Mucosa of descending colon (tissue), 3 donors: ENCODE results near the gene MLC1. TPM values are rescaled to one million over a fixed set of nuclear protein-coding genes. Genes with fewer than 3 reads are reported as not detected.

ENCODE experiments used
- ATAC-seq: fragments of 200-7000 bp; cut with Tn5 transposase; one replicate; pipeline ENCODE4 v1.9.1; 2020; ENCODE audit warnings: mild to moderate bottlenecking, moderate library complexity
- DNase-seq, 3 donors: peaks; one replicate each; pipeline ENCODE4 v3.0.0-alpha.2; 2020
- H3K36me3 ChIP-seq: fragments of 200-600 bp; one replicate; pipeline ENCODE4 v1.8.0; 2021; ENCODE audit warnings: low read depth, mild to moderate bottlenecking
- H3K4me1 ChIP-seq: fragments of 200-600 bp; one replicate; pipeline ENCODE4 v1.8.0; 2021; ENCODE audit warnings: low read depth, mild to moderate bottlenecking
- H3K4me3 ChIP-seq: fragments of 200-600 bp; one replicate; pipeline ENCODE4 v1.8.0; 2021; ENCODE audit warnings: mild to moderate bottlenecking
- H3K9me3 ChIP-seq: fragments of 200-600 bp; one replicate; pipeline ENCODE4 v1.8.0; 2021; ENCODE audit warnings: mild to moderate bottlenecking
- intact Hi-C, 2 donors: fragments of 100-400 bp; cut with DNase I in 1 of 2; cut with micrococcal nuclease in 1 of 2; formaldehyde crosslinking; loops; one replicate each; pipeline versions ENCODE4 v1.11.0 to v1.11.1; 2022; cut with DNase I, micrococcal nuclease
- total RNA-seq, 3 donors: library from RNA; stranded (reverse); fragmentation: NEBNext Ultra II Directional in 2 of 3; extraction: Animal tissue kit (Norgen Biotek cat#: 25700) in 2 of 3; gene quantifications; one replicate each; pipeline versions ENCODE4 v1.2.1 to v1.2.4, GENCODE V29; 2021 to 2023
- TF ChIP-seq, protein P1 (sequence below): fragments of 200-600 bp; IDR thresholded peaks from one replicate; pipeline ENCODE4 v1.8.0; 2022; ENCODE audit warnings: antibody characterized with exemption, mild to moderate bottlenecking
- donor health status: DM: no; HTN: no; CAD: no; lungs with moderate emphysema.
- donor health status: DM: no; HTN: no; CAD: no.
- donor health status: DM: no; HTN: yes; CAD: no.

The MLC1 gene
- total RNA-seq, 3 donors from 2014 or later: 0.16 TPM; not detected in 2

DNA sequence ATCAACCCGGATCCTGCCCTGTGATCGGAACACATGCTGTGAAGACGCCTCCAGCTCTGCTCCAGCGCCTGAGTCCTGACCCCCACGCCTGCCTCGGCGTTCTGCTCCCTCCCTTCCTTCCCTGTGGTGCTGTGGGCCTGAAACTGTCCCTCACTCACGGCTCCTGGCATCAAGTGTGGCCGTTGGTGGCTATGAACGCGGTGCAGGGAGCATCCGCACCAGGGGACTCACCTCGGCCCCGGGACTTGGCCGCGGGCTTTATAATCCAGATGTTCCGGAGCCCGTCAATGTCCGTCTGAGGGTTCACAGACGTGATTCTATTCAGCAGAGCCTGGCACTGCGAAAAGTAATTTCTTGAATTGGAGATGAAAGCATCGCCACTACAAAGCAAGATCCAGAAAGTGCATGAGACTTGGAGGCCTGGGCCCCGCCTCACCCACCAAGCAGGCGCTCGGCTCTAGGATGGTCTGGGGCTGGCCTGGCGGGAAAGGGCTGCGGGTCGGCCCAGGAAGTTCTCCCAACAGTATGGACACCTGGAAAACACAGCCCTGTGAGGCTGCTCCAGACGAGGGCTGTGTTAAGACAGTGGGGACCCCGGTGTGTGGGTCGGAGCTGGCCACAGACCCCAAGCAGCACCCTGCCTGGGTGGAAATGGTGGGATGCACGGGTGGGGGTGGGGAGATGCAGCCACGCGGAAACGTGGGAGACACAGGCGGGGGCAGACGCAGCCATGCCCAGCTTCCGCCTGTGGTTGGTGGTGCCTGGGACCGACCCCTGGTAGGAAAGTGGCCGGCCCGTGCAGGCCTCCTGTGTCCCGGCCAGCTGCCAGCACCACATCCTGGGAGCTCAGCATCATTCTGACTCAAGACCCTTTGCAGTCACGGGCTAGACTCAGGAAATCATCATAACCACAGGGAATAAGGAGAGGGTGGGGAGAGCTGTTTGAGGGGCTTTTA is 50.8 kb downstream of the MLC1 start:
- intact Hi-C loops: loop anchor here in 1 of 2 donors (5.0 to 10.0 kb wide), 2 partner anchors 107 to 270 kb away; no protein-coding TSS in a partner anchor
- Histone ChIP-seq H3K36me3 (no peaks in the 10 kb centered on the region), H3K4me3 (no peak overlapping the region), H3K4me1 (no peaks in the 10 kb centered on the region), H3K9me3 (no peaks in the 10 kb centered on the region)
- DNase-seq (no peak), ATAC-seq (no peak)
- TF ChIP-seq, protein P1, sequence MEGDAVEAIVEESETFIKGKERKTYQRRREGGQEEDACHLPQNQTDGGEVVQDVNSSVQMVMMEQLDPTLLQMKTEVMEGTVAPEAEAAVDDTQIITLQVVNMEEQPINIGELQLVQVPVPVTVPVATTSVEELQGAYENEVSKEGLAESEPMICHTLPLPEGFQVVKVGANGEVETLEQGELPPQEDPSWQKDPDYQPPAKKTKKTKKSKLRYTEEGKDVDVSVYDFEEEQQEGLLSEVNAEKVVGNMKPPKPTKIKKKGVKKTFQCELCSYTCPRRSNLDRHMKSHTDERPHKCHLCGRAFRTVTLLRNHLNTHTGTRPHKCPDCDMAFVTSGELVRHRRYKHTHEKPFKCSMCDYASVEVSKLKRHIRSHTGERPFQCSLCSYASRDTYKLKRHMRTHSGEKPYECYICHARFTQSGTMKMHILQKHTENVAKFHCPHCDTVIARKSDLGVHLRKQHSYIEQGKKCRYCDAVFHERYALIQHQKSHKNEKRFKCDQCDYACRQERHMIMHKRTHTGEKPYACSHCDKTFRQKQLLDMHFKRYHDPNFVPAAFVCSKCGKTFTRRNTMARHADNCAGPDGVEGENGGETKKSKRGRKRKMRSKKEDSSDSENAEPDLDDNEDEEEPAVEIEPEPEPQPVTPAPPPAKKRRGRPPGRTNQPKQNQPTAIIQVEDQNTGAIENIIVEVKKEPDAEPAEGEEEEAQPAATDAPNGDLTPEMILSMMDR: no peak

DNA sequence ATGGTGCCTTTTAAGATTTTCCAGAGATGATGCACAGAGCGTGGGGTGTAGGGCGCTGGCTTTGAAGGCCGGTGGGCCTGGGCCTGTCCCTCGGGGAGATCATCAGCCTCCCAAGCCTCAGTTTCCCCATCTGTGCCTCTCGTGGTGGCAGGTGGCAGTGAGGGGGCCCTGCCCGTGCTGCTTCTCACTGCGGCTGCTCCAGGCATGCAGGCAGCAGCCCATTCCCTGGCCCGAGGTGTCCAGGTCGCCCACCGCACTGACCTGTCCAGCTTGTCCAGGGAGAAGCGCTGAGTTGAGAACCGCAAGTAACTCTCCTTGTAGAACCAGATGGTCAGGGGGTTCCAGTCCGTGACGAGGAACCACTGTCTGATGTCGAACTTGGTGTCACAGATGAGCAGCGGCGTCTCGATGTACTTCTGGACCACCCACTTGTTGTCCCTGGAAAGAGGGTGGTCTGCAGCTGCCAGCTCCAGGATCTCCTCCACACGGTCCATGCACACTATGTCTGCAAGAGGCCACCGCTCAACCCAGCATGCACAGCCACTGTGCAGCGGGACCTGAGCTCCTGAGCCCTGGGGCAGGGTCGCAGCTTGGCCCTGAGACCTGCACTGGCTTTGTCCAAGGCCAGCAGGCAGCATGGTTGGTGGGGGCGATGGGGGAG is 52.2 kb downstream of the MLC1 start:
- Histone ChIP-seq H3K4me3 (no peak overlapping the region), H3K36me3 (no peaks in the 10 kb centered on the region), H3K4me1 (no peaks in the 10 kb centered on the region), H3K9me3 (no peaks in the 10 kb centered on the region)
- TF ChIP-seq, protein P1: no peak
- intact Hi-C loops: loop anchor here in 1 of 2 donors (5.0 to 10.0 kb wide), 2 partner anchors 106 to 268 kb away; no protein-coding TSS in a partner anchor
- no peak for DNase-seq
- no peak for ATAC-seq

DNA sequence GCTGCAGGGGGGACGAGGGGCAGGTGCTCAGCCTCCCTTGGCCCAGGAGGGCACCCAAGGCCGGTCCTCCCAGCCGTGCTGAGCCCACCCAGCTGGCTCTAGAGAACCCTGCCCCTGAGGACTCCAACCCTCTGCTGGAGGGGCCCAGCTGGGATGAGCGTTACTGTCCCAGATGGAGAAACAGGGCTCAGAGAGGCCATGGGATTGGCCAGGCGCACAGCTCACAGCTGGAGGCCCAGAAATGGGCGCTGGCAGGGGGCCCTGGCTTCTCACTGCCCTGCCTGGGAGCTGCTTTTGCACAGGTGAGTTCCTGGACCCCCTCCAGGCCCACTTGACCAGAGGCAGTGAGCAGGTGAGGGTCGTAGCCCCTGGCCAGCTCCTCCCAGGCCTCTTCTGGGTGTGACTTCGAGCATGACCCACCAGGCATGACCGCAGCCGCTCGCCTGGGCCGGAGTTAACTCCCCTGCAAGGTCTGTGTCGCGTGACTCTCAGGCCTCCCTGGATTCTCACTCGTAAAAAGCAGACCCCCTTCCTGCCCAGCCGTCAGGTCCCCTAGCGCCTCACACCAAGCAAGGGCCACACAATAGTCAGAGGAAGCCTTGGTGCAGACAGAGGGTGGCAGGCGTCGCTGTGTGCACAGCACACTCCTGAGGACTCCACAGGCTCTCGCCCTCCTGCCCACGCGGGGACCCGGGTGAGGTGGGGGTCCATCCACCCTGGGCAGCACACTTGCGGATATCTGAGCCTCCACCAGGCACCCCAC is 52.9 kb downstream of the MLC1 start:
- Histone ChIP-seq H3K9me3 (no peaks in the 10 kb centered on the region), H3K36me3 (no peaks in the 10 kb centered on the region), H3K4me1 (no peaks in the 10 kb centered on the region), H3K4me3 (no peak overlapping the region)
- TF ChIP-seq, protein P1: no peak
- intact Hi-C loops: loop anchor here in 1 of 2 donors (5.0 to 10.0 kb wide), 2 partner anchors 105 to 267 kb away; no protein-coding TSS in a partner anchor
- no peak for DNase-seq
- ATAC-seq: no peak

DNA sequence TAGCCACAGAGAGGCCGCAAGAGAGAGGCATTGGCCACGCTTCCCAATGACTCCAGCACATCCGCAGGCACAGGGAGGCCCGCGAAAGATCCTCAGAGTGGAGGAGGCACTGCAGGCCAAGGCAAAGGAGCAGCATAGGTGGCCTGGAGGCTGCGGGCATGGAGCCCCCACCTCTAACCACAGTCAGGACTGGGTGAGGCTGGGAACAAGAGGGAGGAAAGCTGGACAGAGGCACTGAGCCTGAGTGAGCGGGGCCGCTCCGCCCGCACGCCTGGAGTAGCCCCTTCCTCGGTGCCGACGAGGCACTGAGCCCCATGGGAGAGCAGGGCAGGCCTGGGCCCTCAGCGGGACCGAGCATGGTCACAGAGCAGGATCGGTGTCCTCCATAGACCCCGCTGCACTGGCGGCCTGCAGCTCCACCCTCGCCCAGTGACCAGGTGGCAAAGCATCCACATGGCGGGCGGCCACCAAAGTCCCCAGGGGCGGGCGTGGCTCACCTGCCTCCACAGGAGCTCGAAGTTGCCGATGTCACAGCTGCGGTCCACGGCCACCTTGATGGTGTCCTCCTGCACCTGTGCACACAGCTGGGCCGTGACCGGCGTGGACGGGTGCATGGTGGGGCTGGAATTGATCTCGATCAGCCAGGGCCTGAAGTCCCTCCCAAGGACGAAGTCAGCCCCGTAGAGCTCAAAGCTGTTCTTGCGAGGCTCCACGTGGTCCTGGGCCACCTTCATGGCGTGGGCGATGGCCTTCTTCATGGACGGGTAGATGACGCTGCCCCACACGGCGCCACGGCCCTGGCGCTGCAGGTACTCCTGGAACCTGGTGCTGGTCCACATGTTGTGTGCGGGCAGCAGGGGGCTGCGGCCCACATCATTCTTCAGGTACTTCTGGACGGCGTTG is 53.8 kb downstream of the MLC1 start:
- Histone ChIP-seq H3K36me3 (no peaks in the 10 kb centered on the region), H3K4me1 (no peaks in the 10 kb centered on the region), H3K4me3 (no peak overlapping the region), H3K9me3 (no peaks in the 10 kb centered on the region)
- TF ChIP-seq, protein P1: no peak
- intact Hi-C loops: loop anchor here (2.0 to 10.0 kb wide), 3 partner anchors 101 to 267 kb away; no protein-coding TSS in a partner anchor
- no peak for DNase-seq
- no peak for ATAC-seq
